ENCODE results near the gene IL22RA1. TPM values are rescaled to one million over a fixed set of nuclear protein-coding genes. Genes with fewer than 3 reads are reported as not detected.

IL22RA1 gene
- total RNA-seq, 1 donor from 2014 or later, result 0.83 TPM

- Histone ChIP-seq H3K4me3 (peak overlapping the region; percentile 66), H3K27me3 (ENCODE audit: low read depth) (peaks cover 13% of the 10 kb centered on the region), H3K9me3 (no peaks in the 10 kb centered on the region), H3K36me3 (no peaks in the 10 kb centered on the region), H3K4me1 (peaks cover 35% of the 10 kb centered on the region), H3K27ac (peak overlapping the region; percentile 79)
- ATAC-seq, result no peak
- TF ChIP-seq CTCF (IDR thresholded peaks at IDR 0.05), result no peak
- intact Hi-C loops (cut with DNase I), result no loop called here
- DNase-seq, result no peak
Measured at GRCh38 chr1:24186711-24186992, 43.7 kb upstream of the IL22RA1 start.

- Histone ChIP-seq H3K4me1 (peaks cover 38% of the 10 kb centered on the region), H3K27ac (no peak overlapping the region), H3K27me3 (ENCODE audit: low read depth) (peaks cover 13% of the 10 kb centered on the region), H3K36me3 (no peaks in the 10 kb centered on the region), H3K9me3 (no peaks in the 10 kb centered on the region), H3K4me3 (peak overlapping the region; percentile 66)
- intact Hi-C loops (cut with DNase I), result no loop called here
- DNase-seq (no peak), ATAC-seq (no peak)
- TF ChIP-seq CTCF (IDR thresholded peaks at IDR 0.05), result no peak
Measured at GRCh38 chr1:24186031-24186710, 43.2 kb upstream of the IL22RA1 start.

- intact Hi-C loops (cut with DNase I), result no loop called here
- TF ChIP-seq CTCF (IDR thresholded peaks at IDR 0.05), result no peak
- no peak for ATAC-seq
- no peaks in the 10 kb centered on the region for H3K9me3 ChIP-seq
- H3K27ac ChIP-seq, result no peak overlapping the region
- no peak overlapping the region for H3K4me3 ChIP-seq
- H3K4me1 ChIP-seq, result peaks cover 31% of the 10 kb centered on the region
- H3K27me3 ChIP-seq (ENCODE audit: low read depth), result peaks cover 13% of the 10 kb centered on the region
- DNase-seq, result no peak
- no peaks in the 10 kb centered on the region for H3K36me3 ChIP-seq
Measured at GRCh38 chr1:24185076-24185475, 42.1 kb upstream of the IL22RA1 start.

GRCh38 chr1:24182061-24182460 lies 39.1 kb upstream of the IL22RA1 start:
- no peaks in the 10 kb centered on the region for H3K9me3 ChIP-seq
- peaks cover 5% of the 10 kb centered on the region for H3K27me3 ChIP-seq (ENCODE audit: low read depth)
- peak in 1 of 2 donors; percentile 57 for ATAC-seq
- intact Hi-C loops (cut with DNase I), result no loop called here
- no peaks in the 10 kb centered on the region for H3K36me3 ChIP-seq
- no peak for TF ChIP-seq CTCF (IDR thresholded peaks at IDR 0.05)
- H3K27ac ChIP-seq, result no peak overlapping the region
- DNase-seq, result no peak
- H3K4me1 ChIP-seq, result peaks cover 10% of the 10 kb centered on the region
- H3K4me3 ChIP-seq, result no peak overlapping the region

- Histone ChIP-seq H3K27ac (no peak overlapping the region), H3K36me3 (no peaks in the 10 kb centered on the region), H3K27me3 (ENCODE audit: low read depth) (peaks cover under 1% of the 10 kb centered on the region), H3K9me3 (no peaks in the 10 kb centered on the region), H3K4me3 (no peak overlapping the region), H3K4me1 (peaks cover 6% of the 10 kb centered on the region)
- ATAC-seq (peak; percentile 41 to 62), DNase-seq (no peak)
- intact Hi-C loops (cut with DNase I), result no loop called here
- TF ChIP-seq CTCF (IDR thresholded peaks at IDR 0.05), result no peak
Measured at GRCh38 chr1:24181619-24182018, 38.7 kb upstream of the IL22RA1 start.

All from lower lobe of right lung (tissue), 2 donors.